Colon (tissue), 2 donors: ENCODE measurements around the gene PRTFDC1.
"Not testable (repeated sequence)": the region's sequence is repeated elsewhere in the genome, so short reads cannot be mapped to it uniquely, and the experiment has no call there.

ENCODE experiments used
- FAIRE-seq: peaks from 2 replicates; lab custom pipeline; 2012; peaks lifted over from hg19 to GRCh38; lab: Jason Lieb, UNC
- donor health status: control.
- donor health status: control.

PRTFDC1 gene, protein sequence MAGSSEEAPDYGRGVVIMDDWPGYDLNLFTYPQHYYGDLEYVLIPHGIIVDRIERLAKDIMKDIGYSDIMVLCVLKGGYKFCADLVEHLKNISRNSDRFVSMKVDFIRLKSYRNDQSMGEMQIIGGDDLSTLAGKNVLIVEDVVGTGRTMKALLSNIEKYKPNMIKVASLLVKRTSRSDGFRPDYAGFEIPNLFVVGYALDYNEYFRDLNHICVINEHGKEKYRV

DNA sequence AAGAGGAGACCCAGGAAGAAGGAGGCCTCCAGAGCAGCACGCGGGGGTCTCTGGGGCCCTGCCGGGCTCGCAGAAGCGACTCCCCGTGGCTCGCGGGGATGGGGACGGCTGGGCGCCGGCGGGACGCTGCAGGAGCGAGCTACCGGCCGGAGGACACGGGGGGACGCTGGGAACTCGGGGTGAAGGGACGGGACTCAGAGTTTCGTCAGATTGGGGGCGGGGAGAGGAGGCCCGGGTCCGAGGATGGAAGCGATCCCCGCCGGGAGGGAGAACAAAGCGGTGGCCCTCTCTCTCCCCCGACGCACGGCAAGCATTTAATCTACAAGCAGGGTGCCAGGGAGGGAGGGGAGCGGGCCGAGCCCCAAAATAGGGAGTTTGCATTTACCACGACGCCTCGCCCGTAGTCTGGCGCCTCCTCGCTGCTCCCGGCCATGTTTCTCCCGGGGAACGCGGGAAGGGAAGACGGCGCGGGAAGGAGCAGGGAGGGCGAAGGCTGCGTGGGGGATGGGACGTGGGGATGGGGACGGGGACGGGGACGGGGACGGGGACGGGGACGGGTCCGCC, at the start of gene PRTFDC1:
PRTFDC1 (minus strand) TSS at position 464 of the 564 bp plus-strand sequence; CDS start at position 433, 31 bp downstream.
- FAIRE-seq, result no peak

DNA sequence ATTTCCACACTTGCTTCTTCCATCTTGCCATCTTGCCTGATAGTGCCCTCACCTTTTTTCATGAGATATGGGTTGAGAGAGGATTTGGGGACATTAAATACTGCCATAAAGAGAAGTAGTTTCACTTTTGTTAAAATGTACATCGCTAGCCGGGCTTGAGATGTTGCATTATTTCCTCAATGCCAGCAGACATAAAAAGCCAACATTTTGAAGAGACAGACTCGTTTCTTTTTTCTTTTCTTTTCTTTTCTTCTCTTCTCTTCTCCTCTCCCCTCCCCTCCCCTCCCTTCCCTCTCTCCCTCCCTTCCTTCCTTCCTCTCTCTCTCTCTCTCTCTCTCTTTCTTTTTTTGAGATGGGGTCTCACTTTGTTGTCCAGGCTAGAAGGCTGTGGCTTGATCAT, 45.6 kb upstream of the PRTFDC1 start:
- FAIRE-seq, result no peak

DNA sequence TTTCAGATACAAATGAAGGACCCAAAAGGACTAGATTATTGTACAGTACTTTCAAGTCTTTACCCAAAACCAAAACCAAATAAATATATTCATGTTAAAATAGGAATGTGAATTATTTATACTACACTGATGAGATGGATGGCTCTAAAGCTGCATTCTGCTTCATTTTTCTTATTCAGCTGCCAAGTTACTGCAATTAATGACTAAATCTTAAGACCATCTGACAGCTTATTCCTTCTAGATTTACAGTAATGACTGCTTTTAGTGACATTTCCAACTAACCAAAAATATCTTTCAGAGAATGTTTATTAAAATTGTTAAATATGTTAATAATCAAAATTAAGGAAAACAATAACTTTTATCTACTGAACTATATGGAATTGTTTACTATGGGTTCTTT, 42.7 kb upstream of the PRTFDC1 start:
- FAIRE-seq, result no peak

DNA sequence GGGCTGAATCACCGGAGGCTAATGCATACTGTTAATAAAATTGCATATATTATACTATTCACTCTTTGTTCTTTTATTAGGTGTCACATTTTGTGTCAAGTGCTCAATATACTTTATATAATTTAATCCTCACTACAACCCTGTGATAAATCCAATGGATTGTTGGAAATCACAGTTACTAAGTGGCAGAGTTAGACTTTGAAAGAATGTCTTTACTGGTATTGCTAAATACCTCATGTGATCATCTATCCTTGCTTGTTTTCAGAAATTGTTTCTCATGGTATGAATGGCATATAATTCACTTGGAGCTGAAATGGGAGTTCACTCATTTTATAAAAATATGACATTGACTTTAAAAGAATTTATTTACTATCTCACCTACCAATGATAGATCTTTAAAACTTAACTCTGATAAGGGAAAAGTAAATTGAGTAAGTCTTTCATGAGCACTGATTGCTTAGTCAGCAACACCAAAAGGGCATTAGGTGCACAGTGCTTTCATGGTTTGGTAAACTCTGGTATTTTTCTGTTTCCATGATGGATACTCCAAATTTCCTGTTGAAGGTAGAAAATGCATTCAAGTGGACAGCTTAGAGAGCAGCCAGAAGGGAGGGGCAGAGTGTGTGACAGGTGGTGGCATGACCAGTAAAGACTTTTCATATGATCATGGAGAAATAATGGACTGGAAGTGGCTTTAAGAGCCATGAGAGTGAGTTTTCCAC, 41.0 kb upstream of the PRTFDC1 start:
- no peak for FAIRE-seq

DNA sequence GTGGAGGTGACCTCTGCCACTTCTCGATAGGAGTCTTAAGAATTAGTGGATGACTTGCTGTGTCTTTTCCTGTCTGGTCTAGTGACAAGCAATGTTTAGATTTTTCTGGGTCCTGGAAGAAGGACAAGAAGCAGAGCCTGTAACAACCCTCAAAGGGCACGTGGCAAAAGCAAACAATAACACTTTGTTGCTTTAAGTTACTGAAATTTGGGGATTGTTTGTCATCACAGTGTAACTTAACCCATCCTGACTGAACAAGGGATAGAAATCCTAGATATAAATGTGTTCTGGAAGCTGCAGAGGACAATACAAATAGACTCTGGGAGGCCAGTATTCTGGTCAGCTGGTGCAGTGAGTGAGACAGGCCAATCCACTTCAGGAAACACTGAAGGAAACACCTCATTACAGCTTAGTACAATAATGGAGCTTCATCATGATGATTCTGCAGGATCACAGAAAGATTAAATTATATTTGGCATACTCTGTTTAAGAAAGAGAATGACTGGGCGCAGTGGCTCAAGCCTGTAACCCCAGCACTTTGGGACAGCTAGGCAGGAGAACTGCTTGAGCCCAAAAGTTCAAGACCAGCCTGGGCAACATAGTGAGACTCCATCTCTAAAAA, 40.2 kb upstream of the PRTFDC1 start:
- no peak for FAIRE-seq

DNA sequence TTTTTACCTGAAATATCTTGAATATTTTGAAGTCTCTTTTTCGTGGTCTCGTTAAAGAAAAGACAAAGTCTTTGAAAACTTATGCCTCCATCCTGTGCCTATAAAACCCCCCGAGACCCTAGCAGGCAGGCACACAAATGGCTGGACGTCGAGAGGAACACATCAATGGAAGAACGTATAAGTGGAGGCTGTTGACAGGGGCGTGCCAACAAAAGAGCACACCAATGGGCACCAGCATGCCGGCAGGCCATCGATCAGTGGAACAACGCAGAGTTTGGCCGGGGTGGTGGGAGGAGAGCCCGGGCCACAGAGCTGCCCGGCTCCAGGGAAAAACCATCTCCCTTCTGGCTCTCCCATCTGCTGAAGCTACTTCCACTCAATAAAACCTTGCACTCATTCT, 38.9 kb upstream of the PRTFDC1 start:
- FAIRE-seq, result no peak

DNA sequence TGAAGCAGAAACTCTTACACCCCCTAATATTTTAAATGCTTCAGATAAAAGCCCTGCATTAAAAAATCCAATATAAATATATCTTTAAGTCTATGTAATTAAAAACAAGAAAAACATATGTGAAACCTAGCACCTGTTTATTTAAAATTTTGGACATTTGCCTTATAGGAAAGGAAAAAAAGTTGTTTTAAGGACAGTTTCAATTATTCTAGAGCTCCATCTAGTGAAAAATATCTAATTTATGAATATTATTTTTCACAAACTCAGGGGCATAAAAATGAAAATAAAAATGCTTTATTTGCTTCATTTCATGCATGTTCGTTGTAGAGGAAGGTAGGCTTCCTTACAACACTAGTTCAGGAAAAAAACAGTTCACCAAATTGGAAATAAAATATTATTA, 37.5 kb upstream of the PRTFDC1 start:
- no peak for FAIRE-seq

DNA sequence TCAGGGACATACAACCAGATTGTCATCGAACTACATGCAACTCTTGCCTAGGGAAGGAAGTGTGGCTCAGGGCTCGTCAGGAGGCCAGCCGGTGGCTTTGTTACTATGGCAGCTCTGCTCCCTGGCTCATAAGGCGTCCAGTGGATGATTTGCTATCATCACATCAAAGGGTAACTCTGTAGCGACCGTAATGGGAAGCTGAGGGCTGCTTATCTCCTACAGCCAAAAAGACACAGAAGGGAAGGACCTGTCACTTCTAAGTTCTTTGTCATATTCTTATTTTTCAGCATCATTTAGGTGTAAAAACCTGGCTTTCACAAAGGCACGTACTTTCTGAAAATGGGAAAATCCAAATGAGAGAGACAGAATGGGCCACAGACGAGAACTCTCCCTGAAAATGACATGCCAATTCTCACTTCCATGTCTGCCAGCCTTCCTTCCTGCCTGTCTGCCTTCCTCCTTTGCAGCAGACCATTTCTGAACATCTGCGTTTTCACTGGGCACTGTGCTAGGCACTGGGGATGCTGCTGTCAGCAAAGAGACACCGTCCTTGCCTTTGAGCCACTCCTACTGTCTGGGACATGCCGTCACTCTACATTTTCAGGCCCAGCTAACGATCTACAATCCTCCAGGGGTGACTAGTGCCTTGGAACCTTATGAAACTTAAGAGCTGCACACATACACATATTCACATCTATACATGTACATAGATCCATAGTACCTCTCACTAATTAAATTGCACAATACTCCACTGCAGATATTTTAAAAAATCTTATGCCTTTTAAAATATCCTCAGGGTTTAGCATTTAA, 36.6 kb upstream of the PRTFDC1 start:
- no peak for FAIRE-seq

DNA sequence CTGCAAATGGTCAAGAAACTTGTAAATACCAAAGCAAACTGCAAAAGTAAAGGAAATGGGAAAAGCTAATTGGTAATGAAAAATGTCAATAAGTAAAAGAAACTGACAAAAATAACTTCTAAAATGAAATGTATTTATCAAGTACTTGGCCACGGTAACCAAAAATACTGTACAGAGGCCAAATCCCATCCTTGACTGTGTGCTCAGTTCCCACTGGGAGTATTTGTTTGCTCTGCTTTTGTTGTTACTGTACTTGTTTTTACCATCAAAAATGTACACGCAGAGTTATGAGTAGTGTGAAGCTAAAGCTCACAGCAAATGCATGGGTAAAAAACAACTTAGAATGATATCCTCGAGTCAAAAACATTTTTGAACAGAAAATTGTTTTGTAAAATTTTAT, 32.5 kb upstream of the PRTFDC1 start:
- FAIRE-seq, result no peak

DNA sequence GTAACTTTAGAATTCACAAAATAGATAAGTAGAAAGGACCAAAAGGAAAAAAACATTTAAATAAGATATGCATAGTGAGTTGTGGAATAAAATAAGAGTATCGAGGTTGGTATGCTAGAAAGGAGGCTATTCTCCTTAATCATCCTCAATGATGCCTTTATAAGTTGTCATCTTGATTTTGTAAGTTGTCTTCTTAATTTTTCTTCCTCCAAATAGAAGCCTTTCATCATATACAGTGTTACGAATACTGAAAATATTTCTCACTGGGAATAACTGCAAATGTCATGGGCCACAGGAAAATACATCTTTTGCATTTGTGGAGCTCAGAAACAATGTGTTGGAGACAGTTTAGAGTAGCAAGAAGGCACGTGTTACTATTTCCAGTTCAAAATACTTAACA, 31.5 kb upstream of the PRTFDC1 start:
- no peak for FAIRE-seq

DNA sequence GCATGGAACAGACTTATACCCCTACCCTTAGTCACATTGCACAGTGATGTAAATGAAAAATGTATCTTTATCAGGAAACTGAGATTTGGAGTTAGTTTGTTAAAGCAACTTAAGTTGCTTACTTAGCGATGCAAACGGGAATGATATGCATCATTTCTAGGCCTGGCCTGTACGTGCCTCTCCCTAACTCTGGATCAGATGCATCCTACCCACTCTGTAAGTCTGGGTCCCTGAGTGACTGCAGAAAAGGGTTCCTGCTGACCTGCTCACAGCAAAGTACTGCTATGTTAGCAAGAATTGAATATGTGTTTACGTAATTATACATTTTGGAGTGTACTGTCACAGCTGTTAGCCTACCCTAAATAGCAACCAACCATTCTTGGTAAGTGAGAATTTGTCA, 30.7 kb upstream of the PRTFDC1 start:
- FAIRE-seq, result no peak

DNA sequence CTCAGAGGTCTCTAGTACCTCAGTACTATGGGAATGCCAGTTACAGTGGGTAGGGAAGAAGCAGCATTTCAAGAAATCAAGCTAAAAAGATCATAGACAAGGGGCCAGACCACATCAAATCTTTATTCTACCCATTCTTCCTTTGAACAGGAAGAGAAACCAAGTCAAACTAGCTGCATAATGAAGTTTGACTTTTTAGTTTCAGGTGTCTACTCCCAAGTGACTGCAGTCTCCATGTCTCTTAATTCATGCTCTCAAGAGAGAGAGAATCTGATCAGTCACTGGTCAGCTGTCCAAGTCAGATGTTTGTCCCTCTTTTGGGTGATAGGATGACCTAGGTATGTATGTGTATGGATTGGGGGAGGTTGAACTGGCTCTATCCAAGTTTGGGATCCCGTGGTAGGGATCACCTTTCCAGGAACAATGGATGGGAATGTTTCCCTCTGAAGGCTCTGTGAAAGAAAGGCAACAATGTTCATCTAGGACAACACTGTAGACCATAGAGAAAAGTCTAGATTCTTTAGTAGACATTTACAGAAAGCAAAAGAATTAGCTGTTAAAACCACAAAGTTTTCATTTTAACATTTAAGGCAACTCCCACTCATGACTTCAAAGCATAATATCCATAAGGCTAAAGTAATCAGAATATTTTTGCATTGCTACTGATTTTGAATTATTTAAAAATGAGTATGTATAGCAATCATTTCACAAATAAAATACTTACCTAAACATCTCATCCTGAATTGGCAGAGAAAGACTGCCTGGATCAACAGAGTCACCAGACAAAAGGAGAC, 30.1 kb upstream of the PRTFDC1 start:
- FAIRE-seq, result no peak

DNA sequence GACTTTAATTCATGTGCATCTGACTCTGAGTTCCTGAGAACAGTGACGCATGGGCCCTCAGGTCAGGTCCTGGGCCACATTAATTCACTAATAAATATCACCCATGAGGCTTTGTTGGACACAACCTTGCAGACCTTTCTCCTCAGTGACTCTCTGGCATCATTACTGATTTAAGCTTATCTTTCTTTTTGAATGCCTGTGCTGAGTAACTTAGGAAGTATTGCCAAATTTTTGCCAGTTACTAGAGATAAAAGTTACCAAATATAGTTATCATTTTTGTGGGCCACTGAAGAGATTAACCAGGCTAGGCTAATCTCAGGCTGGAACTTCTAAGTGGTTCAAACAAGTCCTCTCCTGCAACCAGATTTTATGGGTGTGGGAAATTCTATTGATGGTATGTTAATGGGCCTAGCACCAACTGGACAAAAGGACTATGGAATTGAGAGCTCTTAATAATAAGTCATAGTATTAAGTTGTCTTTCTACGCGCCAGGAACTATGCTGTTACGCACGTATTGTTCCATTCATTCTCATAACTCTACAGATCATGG, 28.8 kb upstream of the PRTFDC1 start:
- no peak for FAIRE-seq

DNA sequence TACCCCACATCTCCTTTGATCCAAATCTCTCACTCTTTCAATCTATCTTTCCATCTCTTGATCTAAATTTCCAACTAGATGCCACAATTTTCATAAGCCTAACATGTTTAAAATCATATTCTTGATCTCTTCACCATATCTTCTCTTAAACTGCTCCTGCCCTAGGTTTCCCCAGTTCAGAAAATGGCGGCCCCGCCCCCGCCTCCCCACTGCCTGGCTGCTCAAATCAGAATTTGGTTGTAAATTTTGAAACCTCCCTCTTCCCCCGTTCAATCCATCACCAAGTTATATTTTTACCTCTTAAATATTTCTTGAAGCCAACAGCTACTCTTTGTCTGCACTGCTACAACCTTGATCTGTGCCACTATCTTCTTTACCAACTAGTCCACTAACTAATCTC, 27.3 kb upstream of the PRTFDC1 start:
- no peak for FAIRE-seq

DNA sequence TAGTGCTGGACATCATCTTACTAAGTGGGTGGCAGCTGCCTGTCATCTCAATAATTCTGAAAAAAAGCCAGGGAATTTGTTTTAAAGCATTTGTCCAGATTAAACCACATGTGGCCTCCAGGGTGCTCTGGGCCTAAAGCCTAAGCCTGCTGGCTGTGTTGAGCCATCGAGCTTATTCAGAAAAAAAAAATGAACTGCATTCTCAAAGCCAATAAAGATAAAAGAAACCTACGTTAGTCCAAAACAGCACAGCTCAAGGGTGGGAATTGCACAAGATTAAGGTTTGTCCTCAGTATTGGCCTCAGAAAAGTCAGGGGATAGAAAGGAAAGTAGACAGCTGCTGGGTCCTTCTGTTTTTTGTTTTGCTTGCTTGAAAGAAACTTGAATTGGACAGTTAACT, 22.6 kb upstream of the PRTFDC1 start:
- no peak for FAIRE-seq

DNA sequence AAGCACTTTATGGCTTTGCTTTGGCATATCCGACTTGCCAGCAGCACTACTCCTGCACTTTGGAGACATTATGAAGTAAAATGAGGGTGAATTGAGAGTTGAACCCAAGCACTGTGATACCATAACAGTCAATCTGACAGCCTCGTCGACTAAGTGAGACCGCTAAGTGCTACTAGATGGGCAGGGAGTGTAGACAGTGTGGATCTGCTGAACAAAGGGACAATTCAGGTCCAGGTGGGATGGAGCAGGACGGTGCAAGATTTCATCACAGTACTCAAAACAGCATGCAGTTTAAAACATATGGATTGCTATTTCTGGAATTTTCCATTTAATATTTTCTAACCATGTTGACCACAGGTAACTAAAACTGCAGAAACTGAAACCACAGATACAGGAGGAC, 20.8 kb upstream of the PRTFDC1 start:
- FAIRE-seq, result no peak

DNA sequence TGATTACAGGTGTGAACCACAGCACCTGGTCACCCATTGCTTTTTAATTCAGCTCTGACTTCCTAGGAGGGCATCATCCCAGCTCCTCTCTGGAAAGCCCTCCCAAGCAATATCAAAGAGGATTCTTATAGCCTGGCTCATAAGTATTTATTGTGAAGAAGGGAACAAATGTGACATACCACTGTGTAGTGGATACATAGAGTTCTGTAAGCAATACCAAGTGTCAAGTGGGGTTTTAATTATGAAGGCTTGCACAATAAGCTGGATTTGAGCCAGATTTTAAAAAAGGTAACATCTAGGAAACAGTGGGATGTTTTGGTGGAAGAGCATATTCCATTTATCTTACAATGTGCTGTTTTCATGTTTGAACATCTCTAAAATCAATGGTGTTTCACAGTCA, 19.0 kb upstream of the PRTFDC1 start:
- FAIRE-seq, result no peak

DNA sequence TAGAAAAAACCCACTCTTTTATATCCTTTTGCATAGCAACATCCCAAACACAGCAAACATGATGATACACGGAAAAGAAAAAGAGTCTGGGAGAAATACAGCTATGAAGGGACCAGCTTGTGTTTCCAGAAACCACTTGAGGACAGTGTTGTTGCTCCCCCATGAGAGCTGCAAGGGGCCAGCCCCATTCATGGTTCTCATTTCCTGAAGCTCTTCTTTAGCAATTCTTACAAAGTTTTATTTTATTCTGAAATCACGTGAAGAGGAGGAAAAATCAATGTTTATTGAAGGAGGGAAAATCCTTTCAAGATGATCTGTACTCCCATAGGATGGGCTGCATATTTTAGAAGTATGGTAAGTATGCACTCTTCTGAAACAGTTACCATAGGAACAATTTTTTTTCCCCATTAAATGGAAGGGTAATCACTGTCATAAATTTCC, 17.5 kb upstream of the PRTFDC1 start:
- FAIRE-seq, result no peak

DNA sequence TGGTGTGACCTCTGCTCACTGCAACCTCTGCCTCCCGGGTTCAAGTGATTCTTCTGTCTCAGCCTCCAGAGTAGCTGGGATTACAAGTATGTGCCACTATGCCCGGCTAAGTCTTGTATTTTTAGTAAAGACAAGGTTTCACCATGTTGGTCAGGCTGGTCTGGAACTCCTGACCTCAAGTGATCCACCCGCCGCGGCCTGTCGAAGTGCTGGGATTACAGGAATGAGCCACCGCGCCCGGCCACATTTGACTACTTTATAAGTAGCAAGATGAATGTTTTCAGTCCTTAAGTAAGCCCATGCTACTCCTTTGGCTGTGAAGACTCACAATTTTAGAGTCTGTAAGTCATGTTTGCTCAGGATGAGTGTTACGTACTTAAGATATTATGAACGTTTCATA, 16.5 kb upstream of the PRTFDC1 start:
- not testable (repeated sequence) for FAIRE-seq

DNA sequence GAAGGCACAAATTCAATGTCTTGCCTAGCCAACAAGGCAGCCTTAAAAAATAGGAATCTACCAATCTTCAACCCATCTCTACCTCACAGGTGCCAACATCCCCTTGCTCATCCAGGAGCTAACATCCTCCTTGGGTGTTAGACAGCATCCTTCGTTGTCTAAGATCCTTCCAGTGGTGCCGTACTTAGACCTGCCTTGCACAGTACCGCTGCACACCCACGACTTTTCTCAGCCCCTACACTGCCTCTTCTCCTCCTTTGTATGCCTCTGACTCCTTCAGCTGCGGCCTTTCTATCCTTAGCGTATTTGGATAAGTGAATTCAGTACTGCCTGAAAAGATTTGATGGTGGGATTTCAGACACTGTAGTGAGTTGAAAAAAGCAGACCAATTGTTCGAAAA, 15.9 kb upstream of the PRTFDC1 start:
- FAIRE-seq, result no peak

DNA sequence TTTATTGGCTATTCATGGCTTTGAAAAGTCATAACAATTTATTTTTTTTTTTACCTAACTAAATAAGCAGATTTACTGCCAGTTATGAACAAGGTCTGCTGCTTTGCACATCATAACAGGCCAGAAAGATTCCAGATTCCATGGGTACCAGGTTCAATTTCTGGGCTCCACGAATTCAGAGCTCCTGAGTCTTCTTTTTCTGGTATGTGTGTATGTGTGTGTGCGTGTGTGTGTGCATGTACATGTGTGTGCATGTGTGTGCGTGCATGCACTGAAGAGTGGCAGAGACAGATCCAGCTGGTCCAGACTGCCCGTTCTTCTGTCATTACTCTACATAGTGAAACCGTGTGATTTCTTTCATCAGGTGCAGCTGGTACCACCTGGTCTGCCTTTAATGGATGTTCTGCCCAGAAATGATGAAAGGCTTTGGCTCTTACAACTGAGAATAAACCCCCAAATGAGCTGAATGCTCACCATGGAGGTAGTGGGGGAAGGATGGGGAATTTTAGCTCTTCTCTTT, 14.6 kb upstream of the PRTFDC1 start:
- FAIRE-seq, result no peak
